H1 (cell line): ENCODE data around the gene CRHR1. TPM values are rescaled to one million over a fixed set of nuclear protein-coding genes. Genes with fewer than 3 reads are reported as not detected.

Experiments
- JUND ChIP-seq: IDR thresholded peaks from 2 replicates; pipeline ENCODE4 v1.6.1; 2011; ENCODE audit warnings: mild to moderate bottlenecking, improper control_type of control experiment, low read length
- KDM5A ChIP-seq: fragments of 200-600 bp; IDR thresholded peaks from 2 replicates; pipeline ENCODE4 v1.7.1; 2012; ENCODE audit warnings: mild to moderate bottlenecking, low read length, inconsistent platforms, mixed read lengths
- PHF8 ChIP-seq: fragments of 200-600 bp; sonication (generic); conservative IDR thresholded peaks from 2 replicates; pipeline ENCODE4 v1.7.1; 2012; ENCODE audit warnings: low read depth, mild to moderate bottlenecking, inconsistent platforms, low read length, moderate library complexity
- TAF1 ChIP-seq: IDR thresholded peaks from 2 replicates; pipeline ENCODE4 v1.6.1; 2011; ENCODE audit warnings: mild to moderate bottlenecking, low read depth, low read length
- TAF7 ChIP-seq: optimal IDR thresholded peaks from 2 replicates; pipeline ENCODE3; 2011; ENCODE audit warnings: low read depth, mild to moderate bottlenecking, inconsistent platforms, low read length, moderate library complexity, borderline replicate concordance
- polyA plus RNA-seq, 7 experiments: library from polyadenylated mRNA; depleted of rRNA in 3 of 7; stranded (reverse) in 5 of 7; unstranded in 2 of 7; fragments of >200 nt in 5 of 7; fragments of 200-250 nt in 2 of 7; gene quantifications; 1 replicate in 5 of 7; 2 replicates in 1 of 7; 4 replicates in 1 of 7; pipeline versions ENCODE4 v1.2.1 to v1.2.3, GENCODE V29; 2011 to 2013; ENCODE audit warnings: missing spikeins in 2 of 7, mixed read lengths in 2 of 7
- total RNA-seq: library from RNA; stranded (reverse); fragmentation: NEBNext Ultra II Directional; extraction: Animal tissue kit (Norgen Biotek cat#: 25700); gene quantifications from 2 replicates; pipeline ENCODE4 v1.2.1, GENCODE V29; 2021
- TF ChIP-seq, protein P1 (sequence below): fragments of 300-600 bp; sonication (generic); IDR thresholded peaks from 2 replicates; pipeline ENCODE4 v1.7.1; 2012; ENCODE audit warnings: low read length, moderate library complexity, mild to moderate bottlenecking, inconsistent platforms; ENCODE audit not compliant: insufficient replicate concordance
- TF ChIP-seq, protein P2 (sequence below): IDR thresholded peaks from 2 replicates; pipeline ENCODE4 v1.6.1; 2012; ENCODE audit warnings: low read length, inconsistent platforms

Gene CRHR1
- total and polyA plus RNA-seq, 2 of the 8 experiments (the other 6 are each of a cell fraction or from before 2014, with no cell fraction given): 0.56 to 1.7 TPM

- TF ChIP-seq, protein P1, sequence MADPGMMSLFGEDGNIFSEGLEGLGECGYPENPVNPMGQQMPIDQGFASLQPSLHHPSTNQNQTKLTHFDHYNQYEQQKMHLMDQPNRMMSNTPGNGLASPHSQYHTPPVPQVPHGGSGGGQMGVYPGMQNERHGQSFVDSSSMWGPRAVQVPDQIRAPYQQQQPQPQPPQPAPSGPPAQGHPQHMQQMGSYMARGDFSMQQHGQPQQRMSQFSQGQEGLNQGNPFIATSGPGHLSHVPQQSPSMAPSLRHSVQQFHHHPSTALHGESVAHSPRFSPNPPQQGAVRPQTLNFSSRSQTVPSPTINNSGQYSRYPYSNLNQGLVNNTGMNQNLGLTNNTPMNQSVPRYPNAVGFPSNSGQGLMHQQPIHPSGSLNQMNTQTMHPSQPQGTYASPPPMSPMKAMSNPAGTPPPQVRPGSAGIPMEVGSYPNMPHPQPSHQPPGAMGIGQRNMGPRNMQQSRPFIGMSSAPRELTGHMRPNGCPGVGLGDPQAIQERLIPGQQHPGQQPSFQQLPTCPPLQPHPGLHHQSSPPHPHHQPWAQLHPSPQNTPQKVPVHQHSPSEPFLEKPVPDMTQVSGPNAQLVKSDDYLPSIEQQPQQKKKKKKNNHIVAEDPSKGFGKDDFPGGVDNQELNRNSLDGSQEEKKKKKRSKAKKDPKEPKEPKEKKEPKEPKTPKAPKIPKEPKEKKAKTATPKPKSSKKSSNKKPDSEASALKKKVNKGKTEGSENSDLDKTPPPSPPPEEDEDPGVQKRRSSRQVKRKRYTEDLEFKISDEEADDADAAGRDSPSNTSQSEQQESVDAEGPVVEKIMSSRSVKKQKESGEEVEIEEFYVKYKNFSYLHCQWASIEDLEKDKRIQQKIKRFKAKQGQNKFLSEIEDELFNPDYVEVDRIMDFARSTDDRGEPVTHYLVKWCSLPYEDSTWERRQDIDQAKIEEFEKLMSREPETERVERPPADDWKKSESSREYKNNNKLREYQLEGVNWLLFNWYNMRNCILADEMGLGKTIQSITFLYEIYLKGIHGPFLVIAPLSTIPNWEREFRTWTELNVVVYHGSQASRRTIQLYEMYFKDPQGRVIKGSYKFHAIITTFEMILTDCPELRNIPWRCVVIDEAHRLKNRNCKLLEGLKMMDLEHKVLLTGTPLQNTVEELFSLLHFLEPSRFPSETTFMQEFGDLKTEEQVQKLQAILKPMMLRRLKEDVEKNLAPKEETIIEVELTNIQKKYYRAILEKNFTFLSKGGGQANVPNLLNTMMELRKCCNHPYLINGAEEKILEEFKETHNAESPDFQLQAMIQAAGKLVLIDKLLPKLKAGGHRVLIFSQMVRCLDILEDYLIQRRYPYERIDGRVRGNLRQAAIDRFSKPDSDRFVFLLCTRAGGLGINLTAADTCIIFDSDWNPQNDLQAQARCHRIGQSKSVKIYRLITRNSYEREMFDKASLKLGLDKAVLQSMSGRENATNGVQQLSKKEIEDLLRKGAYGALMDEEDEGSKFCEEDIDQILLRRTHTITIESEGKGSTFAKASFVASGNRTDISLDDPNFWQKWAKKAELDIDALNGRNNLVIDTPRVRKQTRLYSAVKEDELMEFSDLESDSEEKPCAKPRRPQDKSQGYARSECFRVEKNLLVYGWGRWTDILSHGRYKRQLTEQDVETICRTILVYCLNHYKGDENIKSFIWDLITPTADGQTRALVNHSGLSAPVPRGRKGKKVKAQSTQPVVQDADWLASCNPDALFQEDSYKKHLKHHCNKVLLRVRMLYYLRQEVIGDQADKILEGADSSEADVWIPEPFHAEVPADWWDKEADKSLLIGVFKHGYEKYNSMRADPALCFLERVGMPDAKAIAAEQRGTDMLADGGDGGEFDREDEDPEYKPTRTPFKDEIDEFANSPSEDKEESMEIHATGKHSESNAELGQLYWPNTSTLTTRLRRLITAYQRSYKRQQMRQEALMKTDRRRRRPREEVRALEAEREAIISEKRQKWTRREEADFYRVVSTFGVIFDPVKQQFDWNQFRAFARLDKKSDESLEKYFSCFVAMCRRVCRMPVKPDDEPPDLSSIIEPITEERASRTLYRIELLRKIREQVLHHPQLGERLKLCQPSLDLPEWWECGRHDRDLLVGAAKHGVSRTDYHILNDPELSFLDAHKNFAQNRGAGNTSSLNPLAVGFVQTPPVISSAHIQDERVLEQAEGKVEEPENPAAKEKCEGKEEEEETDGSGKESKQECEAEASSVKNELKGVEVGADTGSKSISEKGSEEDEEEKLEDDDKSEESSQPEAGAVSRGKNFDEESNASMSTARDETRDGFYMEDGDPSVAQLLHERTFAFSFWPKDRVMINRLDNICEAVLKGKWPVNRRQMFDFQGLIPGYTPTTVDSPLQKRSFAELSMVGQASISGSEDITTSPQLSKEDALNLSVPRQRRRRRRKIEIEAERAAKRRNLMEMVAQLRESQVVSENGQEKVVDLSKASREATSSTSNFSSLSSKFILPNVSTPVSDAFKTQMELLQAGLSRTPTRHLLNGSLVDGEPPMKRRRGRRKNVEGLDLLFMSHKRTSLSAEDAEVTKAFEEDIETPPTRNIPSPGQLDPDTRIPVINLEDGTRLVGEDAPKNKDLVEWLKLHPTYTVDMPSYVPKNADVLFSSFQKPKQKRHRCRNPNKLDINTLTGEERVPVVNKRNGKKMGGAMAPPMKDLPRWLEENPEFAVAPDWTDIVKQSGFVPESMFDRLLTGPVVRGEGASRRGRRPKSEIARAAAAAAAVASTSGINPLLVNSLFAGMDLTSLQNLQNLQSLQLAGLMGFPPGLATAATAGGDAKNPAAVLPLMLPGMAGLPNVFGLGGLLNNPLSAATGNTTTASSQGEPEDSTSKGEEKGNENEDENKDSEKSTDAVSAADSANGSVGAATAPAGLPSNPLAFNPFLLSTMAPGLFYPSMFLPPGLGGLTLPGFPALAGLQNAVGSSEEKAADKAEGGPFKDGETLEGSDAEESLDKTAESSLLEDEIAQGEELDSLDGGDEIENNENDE: no peak
- no peak for TF ChIP-seq TAF1
- no peak for TF ChIP-seq KDM5A
- no peak for TF ChIP-seq TAF7
- TF ChIP-seq JUND: no peak
- no peak for TF ChIP-seq PHF8
- TF ChIP-seq, protein P2, sequence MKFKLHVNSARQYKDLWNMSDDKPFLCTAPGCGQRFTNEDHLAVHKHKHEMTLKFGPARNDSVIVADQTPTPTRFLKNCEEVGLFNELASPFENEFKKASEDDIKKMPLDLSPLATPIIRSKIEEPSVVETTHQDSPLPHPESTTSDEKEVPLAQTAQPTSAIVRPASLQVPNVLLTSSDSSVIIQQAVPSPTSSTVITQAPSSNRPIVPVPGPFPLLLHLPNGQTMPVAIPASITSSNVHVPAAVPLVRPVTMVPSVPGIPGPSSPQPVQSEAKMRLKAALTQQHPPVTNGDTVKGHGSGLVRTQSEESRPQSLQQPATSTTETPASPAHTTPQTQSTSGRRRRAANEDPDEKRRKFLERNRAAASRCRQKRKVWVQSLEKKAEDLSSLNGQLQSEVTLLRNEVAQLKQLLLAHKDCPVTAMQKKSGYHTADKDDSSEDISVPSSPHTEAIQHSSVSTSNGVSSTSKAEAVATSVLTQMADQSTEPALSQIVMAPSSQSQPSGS: no peak
- TF ChIP-seq, all 59 proteins: peak for 0
These were observed 44.3 kb upstream of the CRHR1 start (continued) for GRCh38 chr17:45739786-45740185.
